GM21367 (cell line): ENCODE measurements around the gene NXPH2.
"Not testable (repeated sequence)": the region's sequence is repeated elsewhere in the genome, so short reads cannot be mapped to it uniquely, and the experiment has no call there.

Experiments used
- ATAC-seq: cut with Tn5 transposase; IDR thresholded peaks from one replicate; pipeline ENCODE4 v1.9.1; 2021; ENCODE audit not compliant: unreplicated experiment

NXPH2 gene

GRCh38 chr2:138757384-138757783 lies 22.8 kb downstream of the NXPH2 start:
- no peak for ATAC-seq

- no peak for ATAC-seq
Observed at GRCh38 chr2:138752197-138752956, 27.8 kb downstream of the NXPH2 start.

- no peak for ATAC-seq
Observed at GRCh38 chr2:138744713-138745112, 35.5 kb downstream of the NXPH2 start.

DNA sequence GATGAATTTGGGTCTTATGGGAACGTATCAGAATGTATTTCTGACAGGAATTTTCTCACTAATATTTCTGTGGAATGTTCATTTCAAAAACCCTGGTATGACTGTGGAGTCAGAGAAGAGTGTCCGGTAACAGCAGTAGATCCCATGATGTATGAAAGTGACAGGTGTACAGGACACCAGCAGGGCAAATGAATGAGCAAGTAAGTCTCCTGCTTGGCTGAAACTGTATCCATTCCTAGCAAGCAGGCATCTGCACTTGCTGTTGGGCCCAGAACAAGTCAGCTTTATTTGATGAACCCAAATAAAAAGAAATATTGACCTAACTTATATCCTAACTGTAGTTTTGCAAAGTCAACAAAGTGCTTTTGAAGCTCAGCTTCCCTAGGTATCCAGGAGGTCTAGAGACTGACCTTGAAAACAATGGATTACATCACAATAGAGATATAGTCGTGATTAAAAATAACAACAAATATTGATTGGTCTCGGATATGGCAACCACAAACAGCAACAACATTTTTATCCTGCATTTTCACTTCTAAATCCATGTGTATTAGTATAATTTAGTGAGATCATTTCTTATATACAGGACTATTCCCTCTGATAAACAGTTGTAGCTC lies 37.6 kb downstream of the NXPH2 start:
- no peak for ATAC-seq

DNA sequence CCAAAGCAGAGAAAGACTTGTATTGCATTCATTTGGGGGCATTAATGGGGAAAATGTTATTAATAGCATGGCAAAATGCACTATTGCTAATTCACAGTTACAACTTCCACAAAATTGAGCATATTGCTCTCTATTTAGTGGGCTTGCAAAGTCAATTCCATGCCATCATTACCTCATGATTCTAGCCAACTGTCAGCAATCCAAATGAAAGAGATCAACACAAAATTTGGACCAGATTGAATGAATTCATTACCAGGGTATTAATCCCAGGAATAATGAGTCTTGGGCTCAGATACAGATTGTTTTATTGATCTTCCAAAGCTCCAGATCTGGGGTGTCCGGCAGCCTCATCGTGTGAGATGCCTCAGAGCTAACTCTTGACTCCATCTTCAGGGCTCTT lies 38.3 kb downstream of the NXPH2 start:
- no peak for ATAC-seq

DNA sequence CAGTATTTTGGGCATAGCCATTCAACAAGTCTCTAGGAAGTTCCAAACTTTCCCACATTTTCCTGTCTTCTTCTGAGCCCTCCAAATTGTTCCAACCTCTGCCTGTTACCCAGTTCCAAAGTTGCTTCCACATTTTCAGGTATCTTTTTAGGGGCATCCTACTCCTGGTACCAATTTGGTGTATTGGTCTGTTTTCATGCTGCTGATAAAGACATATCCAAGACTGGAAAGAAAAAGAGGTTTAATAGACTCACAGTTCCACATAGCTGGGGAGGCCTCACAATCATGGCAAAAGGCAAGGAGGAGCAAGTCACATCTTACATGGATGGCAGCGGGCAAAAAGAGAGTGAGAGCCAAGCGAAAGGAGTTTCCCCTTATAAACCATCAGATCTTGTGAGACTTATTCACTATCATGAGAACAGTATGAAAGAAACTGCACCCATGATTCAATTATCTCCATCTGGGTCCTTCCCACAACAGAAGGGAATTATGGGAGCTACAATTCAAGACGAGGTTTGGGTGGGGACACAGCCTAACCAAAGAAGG lies 43.1 kb downstream of the NXPH2 start:
- not testable (repeated sequence) for ATAC-seq

GRCh38 chr2:138732651-138733050 lies 47.5 kb downstream of the NXPH2 start:
- ATAC-seq, result no peak

DNA sequence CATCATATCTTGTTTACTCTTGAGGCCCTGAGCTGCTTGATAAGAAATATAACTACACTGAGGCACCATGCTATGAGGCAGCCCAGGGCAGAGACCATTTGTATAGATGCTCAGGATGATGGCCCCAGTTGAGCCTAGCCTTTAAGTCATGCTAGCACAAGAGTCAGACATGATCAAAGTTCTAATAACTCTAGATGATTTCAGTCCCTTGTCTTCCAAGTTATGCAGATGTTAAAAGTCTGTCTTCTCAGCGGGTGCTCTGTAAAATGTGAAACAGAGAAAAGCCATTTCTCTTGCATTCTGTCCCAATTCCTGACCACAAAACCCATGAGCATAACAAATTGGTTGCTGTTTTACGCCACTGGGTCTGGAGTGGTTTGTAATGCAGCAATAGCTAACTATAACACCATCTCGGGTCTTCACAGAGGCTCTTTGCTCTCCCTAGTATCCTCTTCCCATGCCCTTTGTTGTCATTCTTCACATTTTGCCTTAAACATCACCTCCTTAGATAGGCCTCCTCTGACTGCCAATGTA lies 49.6 kb downstream of the NXPH2 start:
- ATAC-seq, result no peak

- no peak for ATAC-seq
Observed at GRCh38 chr2:138727956-138728355, 52.2 kb downstream of the NXPH2 start.

DNA sequence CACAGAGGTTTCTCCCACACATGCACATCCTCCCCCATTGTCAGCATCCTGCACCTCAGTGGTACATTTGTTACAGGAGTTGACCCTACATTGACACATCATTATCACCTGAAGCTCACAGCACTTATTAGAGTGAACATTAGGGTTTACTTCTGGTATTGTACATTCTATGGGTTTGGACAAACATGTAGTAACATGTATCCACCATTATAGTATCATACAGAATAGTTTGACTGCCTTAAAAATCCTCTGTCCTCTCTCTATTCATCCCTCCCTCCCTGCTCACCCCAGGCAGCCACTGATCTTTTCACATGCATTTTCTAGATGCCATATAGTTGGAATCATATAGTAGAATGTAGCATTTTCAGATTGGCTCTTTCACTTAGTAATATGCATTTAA lies 53.5 kb downstream of the NXPH2 start:
- ATAC-seq, result no peak

DNA sequence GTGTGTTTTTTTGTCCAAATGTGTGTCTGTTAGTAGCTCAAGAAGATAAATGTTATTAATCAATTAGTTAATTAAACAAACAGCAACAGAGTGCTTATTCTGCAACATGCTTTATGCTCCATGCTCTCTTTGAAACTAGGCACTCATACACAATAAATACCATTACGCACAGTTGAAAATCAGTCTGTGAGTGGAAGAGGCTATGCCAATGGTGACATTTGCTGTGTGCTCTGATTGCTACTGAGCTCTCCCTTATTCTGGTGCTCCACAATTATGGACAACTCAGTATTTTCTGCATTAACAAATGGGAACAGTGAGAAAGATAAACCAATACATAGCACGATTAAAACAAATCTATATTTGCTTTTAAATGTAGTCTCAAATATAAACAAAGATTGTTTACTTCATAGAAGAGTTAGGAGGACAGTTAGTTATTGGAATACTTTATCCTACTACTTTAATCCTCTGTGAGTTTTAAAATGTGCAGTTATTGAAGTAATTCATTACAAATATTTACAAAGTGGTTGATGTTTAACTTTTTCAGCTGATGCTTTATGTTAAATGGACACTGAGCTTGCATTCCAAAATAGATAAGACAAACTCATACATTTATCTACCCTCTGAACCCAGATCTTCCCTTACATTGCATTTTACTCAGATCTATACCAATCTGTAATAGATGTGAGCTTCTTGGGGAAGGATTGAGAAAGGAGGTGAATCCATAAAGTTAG lies 55.3 kb downstream of the NXPH2 start:
- no peak for ATAC-seq

GRCh38 chr2:138724327-138724726 lies 55.9 kb downstream of the NXPH2 start:
- no peak for ATAC-seq

DNA sequence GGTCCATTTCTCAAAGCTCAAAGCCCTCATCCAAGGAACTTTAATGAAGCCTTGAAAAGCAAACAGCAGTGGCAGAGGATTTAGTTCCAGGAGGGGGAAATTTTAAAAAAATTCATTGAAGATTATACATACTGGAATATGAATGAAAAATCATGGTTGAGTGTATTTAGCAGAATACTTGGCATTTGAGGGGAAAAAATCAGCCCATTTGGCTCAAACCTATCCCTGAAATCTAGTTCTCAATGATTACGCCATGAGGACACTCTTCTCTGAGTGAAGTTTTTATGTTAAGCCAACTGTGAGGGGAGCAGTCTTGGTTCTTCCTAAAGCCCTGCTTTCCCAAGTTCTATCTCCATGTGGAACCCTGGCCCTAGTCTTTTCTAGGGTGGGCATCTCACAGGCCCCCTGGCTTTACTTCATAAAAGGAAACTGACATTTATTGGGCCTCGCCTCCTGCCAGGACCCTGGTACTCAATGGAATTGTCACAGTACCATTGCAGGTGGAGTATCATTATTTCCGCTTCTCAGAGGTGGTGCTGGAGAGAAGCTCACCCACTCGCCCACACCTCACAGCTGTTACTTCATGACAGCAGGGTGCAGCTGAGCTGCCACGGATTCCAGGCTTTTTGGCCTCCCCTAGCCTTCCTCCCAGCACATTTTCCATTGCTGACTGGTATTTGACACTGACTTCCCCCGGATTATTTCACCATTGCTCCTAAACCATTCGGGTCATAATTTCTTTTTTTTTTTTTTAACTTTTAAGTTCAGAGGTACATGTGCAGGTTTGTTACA lies 56.8 kb downstream of the NXPH2 start:
- ATAC-seq, result no peak

GRCh38 chr2:138722316-138722715 lies 57.9 kb downstream of the NXPH2 start:
- ATAC-seq, result no peak

DNA sequence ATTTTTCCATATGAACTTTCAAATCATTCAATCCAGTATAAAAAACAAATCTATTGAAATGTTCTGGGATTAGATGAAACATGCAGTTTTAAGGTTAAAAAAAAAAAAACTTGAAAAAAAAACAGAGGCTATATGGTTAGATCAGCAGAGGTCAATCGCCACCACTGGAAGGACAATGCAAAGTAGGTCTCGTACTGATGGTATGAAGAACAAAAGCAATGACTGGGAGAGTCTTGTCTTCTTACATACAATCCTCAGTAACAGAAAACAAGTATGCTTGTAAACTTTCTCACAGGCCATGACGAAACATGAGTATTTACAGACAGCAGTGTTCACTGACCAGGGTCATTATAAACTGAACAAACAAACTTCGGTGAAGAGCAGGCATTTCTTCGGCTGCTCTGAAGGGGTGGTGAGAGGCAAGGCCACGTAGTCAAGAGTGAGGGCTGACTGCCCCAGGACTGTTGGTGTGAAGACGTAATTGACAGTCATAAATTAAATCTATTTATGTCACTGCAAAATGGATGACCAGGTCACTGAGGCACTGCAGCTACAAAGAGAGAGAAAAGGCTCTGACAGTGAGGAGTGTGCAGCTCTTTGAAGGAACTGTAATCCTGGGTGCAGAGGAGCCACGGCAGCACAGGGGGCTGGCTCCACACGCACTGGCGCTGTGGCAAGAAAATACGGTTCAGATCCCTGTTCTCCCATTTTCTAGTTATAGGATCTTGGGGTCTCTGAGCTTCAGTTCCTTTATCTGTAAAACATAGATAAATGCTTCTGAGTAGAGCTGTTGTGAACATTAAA lies 60.0 kb downstream of the NXPH2 start:
- no peak for ATAC-seq

GRCh38 chr2:138718405-138718804 lies 61.8 kb downstream of the NXPH2 start:
- peak; percentile 47 for ATAC-seq

DNA sequence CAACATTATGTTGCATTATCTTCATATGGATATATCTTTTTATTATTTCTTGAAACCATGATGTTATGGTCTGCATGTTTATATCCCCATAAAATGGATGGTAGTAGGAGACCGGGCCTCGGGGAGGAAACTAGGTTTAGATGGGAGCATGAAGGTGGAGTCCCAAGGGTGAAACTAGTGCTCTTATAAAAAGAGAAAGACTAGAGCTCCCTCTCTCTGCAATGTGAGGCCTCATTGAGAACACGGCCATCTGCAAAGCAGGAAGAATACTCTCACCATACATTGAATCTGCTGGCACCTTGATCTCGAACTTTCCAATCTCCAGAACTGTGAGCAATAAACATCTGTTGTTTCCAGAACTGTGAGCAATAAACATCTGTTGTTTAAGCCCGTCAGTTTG lies 64.0 kb downstream of the NXPH2 start:
- ATAC-seq, result peak; percentile 48

DNA sequence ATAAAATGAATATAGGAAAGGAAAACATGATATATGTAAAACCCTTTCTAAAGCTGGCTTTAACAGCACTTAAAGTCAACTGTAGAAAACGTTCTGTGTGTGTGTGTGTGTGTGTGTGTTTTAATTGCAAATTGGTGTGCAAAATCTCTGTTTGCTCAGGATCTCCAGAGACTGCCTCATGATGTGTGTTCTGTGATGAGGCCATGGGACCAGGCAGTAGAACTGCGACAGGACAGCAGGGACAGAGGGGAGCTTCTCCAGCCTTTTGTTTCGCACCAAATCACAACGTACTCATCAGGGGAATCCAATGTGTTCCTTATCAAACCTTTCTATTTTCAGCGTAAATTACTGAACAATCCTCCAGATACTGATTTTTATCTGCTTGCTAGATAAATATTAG lies 66.7 kb downstream of the NXPH2 start:
- no peak for ATAC-seq

- no peak for ATAC-seq
Observed at GRCh38 chr2:138713069-138713496, 67.1 kb downstream of the NXPH2 start.
